NCI-H2029 (cell line): ENCODE measurements around the gene DAB1.

Experiments used
- DNase-seq: peaks from one replicate; lab custom pipeline; 2025; lab: John Stamatoyannopoulos, UW

DAB1 gene

GRCh38 chr1:57072401-57073110 lies 351.3 kb downstream of the DAB1 start:
- no peak for DNase-seq

DNA sequence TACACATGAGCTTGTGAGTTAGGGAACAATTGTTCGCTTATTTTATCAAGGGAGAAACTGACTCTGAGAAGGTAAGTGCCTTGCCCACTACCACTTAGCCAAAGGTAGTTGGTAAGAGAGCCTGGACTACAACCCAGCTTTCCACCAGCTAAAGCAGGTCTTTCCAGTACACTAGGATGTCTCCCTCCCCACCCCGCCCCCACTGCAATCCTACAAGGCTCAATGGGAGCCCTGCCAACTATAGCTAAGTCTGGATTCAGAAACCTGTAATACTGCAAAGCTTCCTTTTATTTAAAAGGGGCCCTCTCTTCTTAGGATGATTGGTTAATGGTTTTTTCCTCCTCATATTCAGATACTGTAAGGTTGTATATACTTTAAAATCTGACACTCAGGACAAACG lies 356.0 kb downstream of the DAB1 start:
- peak; percentile 72 for DNase-seq

GRCh38 chr1:57066980-57067610 lies 356.8 kb downstream of the DAB1 start:
- no peak for DNase-seq

DNA sequence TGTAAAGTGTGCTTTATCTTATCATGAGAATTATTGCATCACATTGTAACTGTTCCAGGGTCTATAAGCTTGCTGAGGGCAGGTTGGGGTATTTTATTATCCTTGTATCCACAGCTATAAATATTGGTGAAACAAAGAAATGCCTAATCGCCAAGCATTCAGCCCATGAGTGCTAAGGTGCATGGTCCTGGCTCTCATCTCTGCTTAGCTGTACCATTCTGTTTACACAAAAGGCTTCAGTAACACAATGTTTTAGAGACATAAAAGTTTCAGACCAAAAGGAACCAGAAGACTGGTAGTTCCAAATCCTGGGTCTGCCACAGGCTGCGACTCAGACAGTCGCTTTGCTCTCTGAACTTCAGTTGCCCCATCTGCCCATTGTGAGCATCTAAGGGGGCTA lies 358.4 kb downstream of the DAB1 start:
- DNase-seq = no peak

DNA sequence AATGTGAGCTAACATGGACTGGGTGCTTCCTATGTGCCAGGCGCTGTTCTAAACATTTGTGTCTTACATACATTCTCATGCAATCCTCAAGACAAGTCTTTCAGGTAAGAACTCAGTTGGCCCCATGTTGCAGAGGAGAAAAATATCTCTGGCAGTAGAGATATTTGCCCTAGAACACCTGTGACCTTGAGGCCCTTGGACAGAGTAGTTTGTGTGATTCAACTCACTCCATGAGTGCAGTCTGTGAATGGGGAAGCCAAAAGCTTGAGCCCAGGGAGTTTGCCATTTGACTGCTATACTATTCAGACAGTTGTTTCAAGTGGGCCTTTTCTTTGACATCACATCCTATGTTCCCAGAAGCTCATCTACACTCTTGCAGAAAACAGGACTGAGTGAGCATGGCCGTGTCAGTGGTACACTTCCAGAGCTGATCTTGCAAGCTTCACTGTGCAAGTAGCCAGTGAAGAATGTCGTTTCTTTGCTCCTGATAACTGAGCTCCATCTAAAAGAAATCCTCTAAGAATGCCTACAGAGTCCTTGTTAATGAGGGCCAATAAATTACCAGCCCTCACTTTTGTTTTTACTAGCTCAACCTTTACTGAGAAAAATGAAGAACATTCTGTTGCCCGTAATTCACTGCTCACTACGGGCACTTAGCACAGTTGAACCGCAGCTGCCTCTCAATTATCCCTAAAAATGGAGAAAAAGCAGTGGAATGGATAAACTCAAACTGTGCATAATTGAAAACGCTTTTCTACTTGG lies 359.3 kb downstream of the DAB1 start:
- no peak for DNase-seq

DNA sequence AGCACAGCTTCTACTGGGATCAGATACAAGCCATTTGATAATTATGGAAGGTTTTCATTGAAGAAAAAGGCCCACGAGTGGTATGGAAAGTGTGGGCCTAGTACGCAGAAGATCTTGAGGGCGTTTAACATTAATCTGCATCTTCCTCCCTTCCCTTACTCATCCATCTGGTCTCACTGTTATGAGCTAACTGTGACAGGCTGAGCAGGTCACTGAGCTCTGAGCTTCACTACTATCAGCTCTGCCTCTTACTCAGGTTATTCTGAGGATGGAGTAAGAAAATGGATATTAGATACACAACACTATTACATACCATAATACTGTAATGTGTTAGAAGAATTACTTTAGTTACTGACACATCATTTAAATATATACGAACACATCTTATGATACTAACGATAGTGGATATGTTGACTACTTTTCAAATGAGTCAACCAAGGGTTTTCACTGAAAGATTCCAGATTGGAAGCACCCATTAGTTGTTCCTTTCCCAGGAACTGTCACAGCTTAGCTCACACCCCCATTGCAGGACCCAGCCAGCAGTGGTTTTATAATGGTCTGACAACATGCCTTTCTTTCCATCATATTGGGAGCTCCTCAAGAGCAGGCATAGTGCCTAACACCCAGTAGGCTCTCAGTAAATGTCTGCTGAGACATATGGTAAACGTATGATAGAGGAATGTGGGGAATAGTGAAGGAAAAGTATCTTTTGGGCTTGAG lies 360.3 kb downstream of the DAB1 start:
- no peak for DNase-seq

GRCh38 chr1:57061369-57061768 lies 362.5 kb downstream of the DAB1 start:
- peak; percentile 69 for DNase-seq

DNA sequence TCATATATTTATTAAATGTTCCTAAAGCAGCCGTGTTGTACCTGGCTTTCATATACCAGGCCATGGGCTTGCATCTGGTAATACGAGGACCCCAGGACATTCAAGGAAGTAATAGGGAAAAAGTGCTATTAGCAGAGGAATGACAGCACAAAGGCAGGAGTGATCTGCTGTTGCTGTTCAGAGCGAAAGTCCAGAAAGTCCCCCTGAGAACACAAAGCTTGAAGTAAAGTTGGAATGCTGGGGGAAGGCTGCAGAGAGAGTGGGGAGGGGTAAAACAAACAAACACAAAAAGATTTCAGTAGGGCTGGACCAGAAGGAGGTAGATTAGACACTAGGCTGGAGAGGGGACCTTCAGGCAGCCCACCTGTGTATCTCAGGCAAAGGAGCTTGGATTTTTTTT lies 363.4 kb downstream of the DAB1 start:
- DNase-seq = no peak

DNA sequence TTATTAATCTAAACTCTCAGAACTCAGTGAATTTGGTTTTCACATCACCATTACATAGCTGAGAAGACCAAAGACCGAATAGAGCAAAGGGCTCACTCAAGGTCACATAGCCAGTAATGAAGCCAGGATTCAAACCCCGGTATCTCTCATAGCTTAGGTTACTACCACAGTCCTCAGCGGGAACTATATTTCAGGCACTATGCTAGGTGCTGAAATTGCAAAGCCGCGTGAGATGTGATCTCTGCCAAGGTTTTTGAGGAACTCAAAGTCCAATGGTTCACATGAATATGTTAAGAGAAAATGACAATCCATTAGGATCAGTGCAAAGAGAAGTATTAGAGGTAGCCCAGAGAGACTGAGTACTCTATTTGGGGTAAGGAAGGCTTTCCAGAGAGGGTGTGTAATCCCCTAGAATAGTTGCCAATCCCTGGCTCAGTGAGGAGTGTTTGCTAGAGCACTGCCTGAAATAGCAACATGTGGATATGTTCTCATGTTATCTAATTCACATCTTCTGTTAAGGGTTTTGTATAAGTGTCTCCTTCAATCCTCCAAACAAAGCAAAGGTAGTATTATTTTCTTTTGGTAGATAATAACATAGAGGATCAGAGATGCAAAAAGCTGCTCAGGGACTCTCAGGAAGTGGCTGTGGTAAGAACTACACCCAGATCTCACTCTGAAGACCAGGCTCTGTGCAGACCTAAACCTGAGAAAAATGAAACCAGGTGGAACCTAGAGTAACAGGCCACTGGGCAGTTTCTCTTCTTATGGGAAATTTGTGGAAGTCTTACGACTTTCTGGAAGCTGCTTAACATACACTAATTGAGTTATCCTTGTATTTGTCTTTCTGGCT lies 365.0 kb downstream of the DAB1 start:
- peak; percentile 43 for DNase-seq

GRCh38 chr1:57048856-57049255 lies 375.0 kb downstream of the DAB1 start:
- no peak for DNase-seq

DNA sequence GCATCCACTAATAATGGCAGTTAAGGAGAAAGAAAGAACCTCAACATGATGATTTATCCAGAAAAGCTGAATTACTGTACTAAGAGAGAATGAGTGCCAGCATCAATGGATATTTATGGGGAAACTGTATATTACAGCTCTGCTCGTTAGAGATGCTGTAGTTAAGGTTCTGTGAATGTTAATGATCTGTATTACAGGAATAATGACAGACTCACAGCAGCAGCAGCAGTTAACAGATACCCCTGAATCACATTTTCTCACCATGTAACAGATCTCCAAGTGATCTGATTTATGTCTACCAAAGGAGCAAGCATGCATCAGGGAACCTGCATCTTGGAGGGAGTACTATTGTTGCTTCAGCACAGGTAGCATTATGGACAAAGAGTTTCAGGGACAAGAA lies 377.4 kb downstream of the DAB1 start:
- DNase-seq = no peak

DNA sequence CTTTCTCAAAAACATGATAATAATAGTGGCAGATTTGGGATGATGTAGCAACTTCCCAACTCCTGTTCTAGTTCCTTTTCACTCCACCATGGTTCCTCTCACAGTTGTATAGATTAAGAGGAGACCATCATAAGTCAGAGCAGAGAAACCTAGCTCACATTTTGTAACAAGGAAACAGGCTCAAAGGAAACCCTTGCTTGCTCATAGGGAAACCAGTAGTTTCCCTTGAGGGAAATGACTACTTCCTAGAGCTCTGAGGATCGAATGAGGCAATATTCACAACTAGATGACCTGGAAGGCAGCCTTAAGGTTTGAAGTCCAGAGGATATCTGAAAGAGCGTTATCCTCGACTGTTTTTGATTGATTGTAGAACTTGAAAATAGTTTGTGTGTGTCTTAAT lies 382.0 kb downstream of the DAB1 start:
- no peak for DNase-seq

- DNase-seq = no peak
These were observed 383.0 kb downstream of the DAB1 start for GRCh38 chr1:57040811-57041210.

GRCh38 chr1:57036641-57037579 lies 386.9 kb downstream of the DAB1 start:
- no peak for DNase-seq

- DNase-seq = no peak
These were observed 389.1 kb downstream of the DAB1 start for GRCh38 chr1:57034713-57035112.

DNA sequence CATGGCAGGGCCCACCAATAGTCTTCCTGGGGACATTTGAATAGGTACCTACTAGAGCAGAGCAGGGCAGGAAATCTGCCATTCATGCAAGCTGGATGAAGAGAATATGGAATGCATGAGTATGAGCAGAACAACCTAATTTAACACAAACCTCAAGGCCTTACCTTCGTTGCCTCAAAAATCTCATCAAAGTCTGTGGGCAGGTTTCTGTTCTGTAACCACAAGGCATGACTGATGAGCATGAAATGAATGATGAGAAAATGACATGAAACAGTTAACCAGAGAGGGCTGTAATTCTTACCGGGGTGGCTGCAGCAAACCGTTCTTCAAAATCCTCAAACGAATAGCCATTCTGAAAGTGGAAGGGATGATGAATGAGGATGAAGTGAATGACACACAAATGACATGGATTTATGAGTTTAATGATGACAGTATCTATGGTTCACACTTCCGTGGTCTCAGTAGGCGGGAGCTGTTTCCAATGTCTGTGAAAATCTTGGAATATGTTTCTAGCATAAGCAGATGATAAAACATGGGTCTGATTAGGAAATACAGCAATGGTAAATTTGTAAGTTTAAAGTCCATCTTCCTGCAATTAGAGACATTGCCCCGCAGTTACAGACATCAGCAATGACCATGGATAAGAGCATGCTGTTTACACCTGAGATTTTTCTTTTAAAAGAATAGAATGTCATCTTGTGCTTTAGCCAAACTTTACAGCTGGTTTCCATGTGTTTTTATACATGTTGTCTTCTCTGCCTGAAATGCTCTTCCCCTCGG lies 390.4 kb downstream of the DAB1 start:
- no peak for DNase-seq

DNA sequence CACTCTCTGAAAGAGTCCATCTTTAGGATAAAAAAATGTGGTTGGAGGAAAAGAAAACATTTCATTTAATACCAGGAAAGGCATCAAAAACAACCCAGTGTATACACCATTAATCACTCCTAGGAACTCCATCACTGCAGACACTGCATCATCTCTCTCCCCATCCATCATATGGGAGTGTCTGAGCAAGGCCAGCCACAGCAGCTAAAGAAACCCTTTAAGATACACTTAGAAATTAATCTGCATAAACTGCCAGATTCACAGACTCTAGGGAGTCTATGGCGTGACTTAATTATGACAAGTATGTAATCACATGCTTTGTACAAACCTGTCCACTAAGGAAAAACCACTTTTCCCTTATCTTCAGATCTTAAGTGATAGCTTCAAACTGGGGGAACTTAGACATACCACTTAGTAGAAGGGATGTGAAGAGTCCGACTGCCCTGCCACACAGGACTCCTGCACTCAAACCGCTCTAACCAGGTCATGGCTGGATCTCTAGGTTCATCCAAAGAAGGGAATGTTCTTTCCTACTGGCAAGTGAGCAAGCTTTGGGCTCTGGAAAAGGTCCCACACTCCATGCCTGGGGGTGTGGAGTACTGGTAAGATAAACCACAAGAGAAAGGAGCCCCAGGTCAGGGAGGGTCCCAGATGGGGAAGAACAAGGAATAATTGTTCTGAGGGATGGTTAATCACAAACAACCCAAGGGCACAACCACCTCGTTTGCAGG lies 397.1 kb downstream of the DAB1 start:
- no peak for DNase-seq

DNA sequence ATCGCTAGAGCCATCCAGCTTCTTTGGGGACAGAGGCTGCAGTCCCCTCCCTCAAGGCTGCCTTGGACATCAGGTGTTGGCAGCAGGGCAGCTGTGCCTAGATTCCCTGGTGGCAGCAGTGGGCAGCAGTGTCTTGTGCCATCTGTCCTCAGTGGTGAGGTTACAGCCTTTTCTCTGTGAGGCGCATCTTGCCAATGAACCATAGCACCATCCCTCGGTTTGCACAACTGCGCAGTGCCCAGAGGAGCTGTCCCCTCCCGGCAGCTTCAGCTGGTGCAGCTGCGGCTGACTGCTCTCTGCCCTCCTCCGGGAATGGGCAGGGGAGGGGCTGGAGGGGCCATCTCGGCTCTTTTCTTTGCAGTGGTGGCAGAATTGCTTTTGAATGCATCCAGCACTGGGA lies 399.0 kb downstream of the DAB1 start:
- DNase-seq = no peak

DNA sequence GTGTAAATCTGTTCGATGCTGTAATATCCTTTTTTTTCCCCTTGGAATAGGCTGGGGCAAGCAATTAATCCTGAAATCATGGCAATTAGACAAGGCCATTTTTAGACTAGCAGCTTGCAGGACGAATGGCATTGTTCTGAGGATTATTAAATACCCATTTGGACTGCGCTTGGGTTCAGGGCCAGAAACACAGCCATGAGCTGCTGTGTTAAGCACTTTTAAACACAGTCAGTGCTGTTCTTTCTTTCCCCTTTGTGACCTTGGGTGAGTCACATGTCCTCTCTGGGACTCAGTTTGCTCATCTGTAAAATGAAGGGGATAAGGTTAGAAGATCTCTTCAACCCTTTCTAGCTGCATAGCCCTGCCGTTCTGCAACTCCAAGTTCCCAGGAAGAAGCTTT lies 399.4 kb downstream of the DAB1 start:
- DNase-seq = no peak
